AG04450 (cell line): ENCODE data around the gene NTF3. TPM values are rescaled to one million over a fixed set of nuclear protein-coding genes. Genes with fewer than 3 reads are reported as not detected.

Experiments used
- CTCF ChIA-PET: fragments of 300-600, 350-600 bp; formaldehyde crosslinking; extraction: SDS; loops from one replicate; lab custom pipeline; 2022; ENCODE audit warnings: antibody characterized with exemption, inconsistent platforms; lab: Charles Lee
- POLR2A ChIA-PET: fragments of 350-600 bp; formaldehyde crosslinking; extraction: SDS; loops from one replicate; lab custom pipeline; 2021; ENCODE audit warnings: antibody characterized with exemption, inconsistent platforms; lab: Yijun Ruan, JAX
- DNase-seq: peaks from one replicate; pipeline ENCODE4 v3.0.0-alpha.2; 2011; ENCODE audit warnings: low read depth, low spot score
- H3K27ac ChIP-seq: one replicate; pipeline ENCODE4 v1.5.1; 2012; ENCODE audit warnings: low read depth, low read length, control low read depth
- H3K27me3 ChIP-seq: one replicate; pipeline ENCODE4 v1.6.0; 2012; ENCODE audit warnings: low read length; ENCODE audit not compliant: control insufficient read depth, insufficient read depth
- H3K4me3 ChIP-seq: 2 replicates; pipeline ENCODE4 v1.5.1; 2011; ENCODE audit warnings: mild to moderate bottlenecking, low read depth, low read length, control low read depth
- H3K9me3 ChIP-seq: 2 replicates; pipeline ENCODE4 v1.5.1; 2012; ENCODE audit warnings: low read length; ENCODE audit not compliant: control insufficient read depth, insufficient read depth
- polyA plus RNA-seq: library from polyadenylated mRNA; depleted of rRNA; stranded (reverse); fragments of >200 nt; gene quantifications from 2 replicates; pipeline ENCODE4 v1.2.3, GENCODE V29; 2011
- TF ChIP-seq, protein P1 (sequence below): IDR thresholded peaks from 2 replicates; pipeline ENCODE4 v1.5.1; 2011; ENCODE audit warnings: low read depth, low read length, control low read depth, inconsistent platforms

The NTF3 gene
- polyA plus RNA-seq, 1 experiment = 31.5 TPM

DNA sequence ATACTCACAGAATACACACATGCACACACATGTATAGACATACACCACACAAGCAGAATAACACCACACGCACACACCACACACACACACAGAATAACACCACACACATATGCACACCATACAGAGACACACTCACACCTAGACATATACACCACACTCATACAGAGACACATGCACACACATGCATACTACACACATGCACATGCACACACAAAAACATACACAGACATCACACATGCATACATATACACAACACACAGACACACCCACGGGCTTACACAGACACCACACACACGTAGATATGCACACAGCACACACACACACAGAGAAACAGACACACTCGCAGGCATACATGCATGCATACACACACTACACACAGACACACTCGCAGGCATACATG lies 49.7 kb downstream of the NTF3 start:
- H3K9me3 ChIP-seq = no peaks in the 10 kb centered on the region

DNA sequence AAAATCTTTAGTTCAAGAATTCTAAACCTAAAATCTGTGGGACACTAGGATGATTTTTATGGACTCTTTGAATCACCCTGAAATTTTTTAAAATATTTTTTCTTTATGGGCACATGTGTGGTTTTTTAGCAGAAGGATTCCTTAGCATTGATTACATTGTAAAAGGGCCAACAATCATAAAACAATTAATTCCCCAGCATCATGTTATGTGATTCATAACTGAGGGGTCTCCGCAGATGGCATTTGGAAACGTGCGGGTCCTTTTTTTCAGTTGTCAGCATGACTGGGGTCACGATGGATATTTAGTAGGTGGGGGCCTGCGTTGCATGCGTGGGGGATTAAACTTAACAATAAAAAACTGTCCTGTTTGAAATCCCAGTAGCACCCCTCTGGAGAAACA lies 52.5 kb downstream of the NTF3 start:
- Histone ChIP-seq H3K27ac (no peak overlapping the region), H3K4me3 (no peak overlapping the region), H3K27me3 (no peaks in the 10 kb centered on the region), H3K9me3 (no peaks in the 10 kb centered on the region)
- DNase-seq = no peak
- ChIA-PET CTCF (interaction anchor here (1.7 kb wide), 1 partner anchor 56 kb away, joined by 5 read pairs; no protein-coding TSS in a partner anchor), POLR2A (no interaction called here)
- TF ChIP-seq, protein P1, sequence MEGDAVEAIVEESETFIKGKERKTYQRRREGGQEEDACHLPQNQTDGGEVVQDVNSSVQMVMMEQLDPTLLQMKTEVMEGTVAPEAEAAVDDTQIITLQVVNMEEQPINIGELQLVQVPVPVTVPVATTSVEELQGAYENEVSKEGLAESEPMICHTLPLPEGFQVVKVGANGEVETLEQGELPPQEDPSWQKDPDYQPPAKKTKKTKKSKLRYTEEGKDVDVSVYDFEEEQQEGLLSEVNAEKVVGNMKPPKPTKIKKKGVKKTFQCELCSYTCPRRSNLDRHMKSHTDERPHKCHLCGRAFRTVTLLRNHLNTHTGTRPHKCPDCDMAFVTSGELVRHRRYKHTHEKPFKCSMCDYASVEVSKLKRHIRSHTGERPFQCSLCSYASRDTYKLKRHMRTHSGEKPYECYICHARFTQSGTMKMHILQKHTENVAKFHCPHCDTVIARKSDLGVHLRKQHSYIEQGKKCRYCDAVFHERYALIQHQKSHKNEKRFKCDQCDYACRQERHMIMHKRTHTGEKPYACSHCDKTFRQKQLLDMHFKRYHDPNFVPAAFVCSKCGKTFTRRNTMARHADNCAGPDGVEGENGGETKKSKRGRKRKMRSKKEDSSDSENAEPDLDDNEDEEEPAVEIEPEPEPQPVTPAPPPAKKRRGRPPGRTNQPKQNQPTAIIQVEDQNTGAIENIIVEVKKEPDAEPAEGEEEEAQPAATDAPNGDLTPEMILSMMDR = no peak

More for the DNA sequence above, 49.7 kb downstream of the NTF3 start:
- no peaks in the 10 kb centered on the region for H3K27me3 ChIP-seq
- no peak overlapping the region for H3K27ac ChIP-seq
- no peak overlapping the region for H3K4me3 ChIP-seq
- CTCF ChIA-PET = no interaction called here
- DNase-seq = no peak
- POLR2A ChIA-PET = no interaction called here
- TF ChIP-seq, protein P1 = no peak

DNA sequence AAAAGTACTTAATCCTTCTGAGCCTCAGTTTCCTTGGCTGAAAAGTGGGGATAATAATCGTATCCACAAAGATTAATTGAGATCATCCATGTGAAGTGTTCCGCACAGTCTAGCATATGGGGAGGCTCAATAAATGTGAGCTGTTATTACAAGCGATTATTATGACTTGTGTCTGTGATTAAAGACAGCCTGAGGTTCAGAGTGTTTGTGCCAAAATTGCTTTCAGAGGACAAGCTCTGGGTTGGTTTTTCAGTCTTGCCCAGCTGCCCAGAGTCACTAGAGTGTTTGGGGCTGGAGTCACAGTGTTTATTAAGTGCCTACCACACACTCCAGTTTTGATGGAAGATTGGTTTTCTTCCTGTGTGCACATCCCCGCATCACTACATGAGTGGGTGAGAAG lies 53.5 kb downstream of the NTF3 start:
- Histone ChIP-seq H3K27ac (no peak overlapping the region), H3K27me3 (no peaks in the 10 kb centered on the region), H3K4me3 (no peak overlapping the region), H3K9me3 (no peaks in the 10 kb centered on the region)
- ChIA-PET CTCF (interaction anchor here (1.7 kb wide), 1 partner anchor 57 kb away, joined by 5 read pairs; no protein-coding TSS in a partner anchor), POLR2A (interaction anchor here (0.5 to 1.3 kb wide), 3 partner anchors 15 to 52 kb away, joined by 3 to 5 read pairs (median 5); no protein-coding TSS in a partner anchor)
- TF ChIP-seq, protein P1 = no peak
- no peak for DNase-seq

DNA sequence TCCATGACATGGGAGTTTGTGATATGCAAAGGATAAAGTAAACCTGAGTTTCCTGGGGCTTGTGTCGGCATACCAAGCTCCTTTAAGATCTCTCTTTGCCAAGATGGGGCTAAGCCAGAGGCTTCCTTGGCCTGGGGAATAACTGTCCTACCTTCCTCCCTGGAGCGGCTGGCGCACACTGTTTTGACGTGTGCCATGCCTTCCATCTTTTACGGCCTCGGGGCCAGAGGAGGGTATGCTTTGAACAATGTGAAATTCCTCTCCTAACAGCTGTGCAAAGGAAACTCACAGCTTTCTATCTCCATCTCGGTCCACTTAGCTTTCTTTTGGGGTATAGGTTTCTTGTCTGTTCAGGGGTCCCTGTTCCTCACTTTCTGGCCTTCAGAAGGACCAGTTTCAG lies 55.2 kb downstream of the NTF3 start:
- H3K4me3 ChIP-seq = no peak overlapping the region
- ChIA-PET CTCF (interaction anchor here (0.5 to 2.0 kb wide), 6 partner anchors 10 to 1009 kb away, joined by 3 to 6 read pairs (median 4); no protein-coding TSS in a partner anchor), POLR2A (interaction anchor here (2.6 to 3.2 kb wide), 2 partner anchors 13 to 54 kb away, joined by 8 to 14 read pairs; partner anchors contain the start of gene NTF3)
- no peaks in the 10 kb centered on the region for H3K27me3 ChIP-seq
- TF ChIP-seq, protein P1 = no peak
- H3K9me3 ChIP-seq = no peaks in the 10 kb centered on the region
- H3K27ac ChIP-seq = peak overlapping the region; percentile 87
- no peak for DNase-seq

DNA sequence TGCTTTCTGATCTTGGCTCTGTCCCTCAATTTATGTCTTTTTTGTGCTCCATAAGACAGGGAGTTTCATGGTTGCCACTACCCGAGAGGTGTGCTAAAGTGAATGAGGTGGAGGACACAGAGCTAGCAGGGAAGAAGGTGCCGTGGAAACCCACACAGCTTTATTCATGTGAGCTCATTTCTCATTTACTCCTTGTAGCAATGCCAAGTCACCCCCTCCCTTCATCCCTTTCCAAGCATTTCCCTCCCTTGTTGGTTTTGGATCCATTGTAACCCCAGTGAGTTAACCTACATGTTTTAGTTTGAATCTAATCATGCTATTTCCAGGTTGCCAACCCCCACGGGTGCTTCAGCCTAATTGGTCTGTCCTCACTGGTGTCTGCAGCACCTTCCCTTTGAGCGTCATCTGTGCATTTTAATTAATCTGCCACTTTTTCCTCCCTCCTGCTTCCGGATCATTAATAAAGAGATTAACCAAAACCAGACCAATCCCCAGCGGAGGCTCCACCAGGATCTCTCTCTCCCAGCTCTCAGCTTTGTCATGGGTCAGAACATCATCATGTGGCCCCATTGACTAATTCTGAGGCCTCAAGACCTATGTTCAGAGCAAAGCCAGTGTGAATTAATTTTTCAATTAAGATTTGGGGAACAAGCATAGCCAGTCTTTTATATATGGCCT lies 56.2 kb downstream of the NTF3 start:
- no peaks in the 10 kb centered on the region for H3K27me3 ChIP-seq
- ChIA-PET POLR2A (interaction anchor here (2.6 to 3.2 kb wide), 2 partner anchors 12 to 55 kb away, joined by 8 to 14 read pairs; partner anchors contain the start of gene NTF3), CTCF (interaction anchor here (1.0 to 2.0 kb wide), 3 partner anchors 23 to 403 kb away, joined by 3 to 4 read pairs (median 3); no protein-coding TSS in a partner anchor)
- TF ChIP-seq, protein P1 = no peak
- H3K9me3 ChIP-seq = no peaks in the 10 kb centered on the region
- peak overlapping the region; percentile 87 for H3K27ac ChIP-seq
- no peak overlapping the region for H3K4me3 ChIP-seq
- no peak for DNase-seq
